ENCODE measurements around the gene TMEM132C. TPM values are rescaled to one million over a fixed set of nuclear protein-coding genes. Genes with fewer than 3 reads are reported as not detected.

Gene TMEM132C
- total and polyA plus RNA-seq, 2 of the 4 experiments (the other 2 are of a cell fraction), result not detected

- H4K91ac ChIP-seq (ENCODE audit: insufficient read depth, low read depth, low read length), result no peak overlapping the region
- no peak overlapping the region for H3K23ac ChIP-seq (ENCODE audit: low read depth, low read length)
- H3K4ac ChIP-seq (ENCODE audit: low read depth, low read length), result no peak overlapping the region
- intact Hi-C loops (cut with micrococcal nuclease), result no loop called here
- ChIA-PET POLR2A (ENCODE audit: unreplicated experiment) (no interaction called here), CTCF (no interaction called here)
- 41% methylated on average over 4 of the region's 20 CpGs; no CpG with 5 or more reads in 1 of the 2 experiments for WGBS, 2 experiments (ENCODE audit: extremely low coverage in 2 of 2, insufficient read length in 1 of 2)
- H3K4me1 ChIP-seq (ENCODE audit: control insufficient read depth, insufficient read depth, low read length), result no peaks in the 10 kb centered on the region
- no peak overlapping the region for H3K14ac ChIP-seq (replicated peaks; ENCODE audit: low read depth, low read length)
- no peak overlapping the region for H4K5ac ChIP-seq (ENCODE audit: low read depth, low read length)
- H3K27me3 ChIP-seq (ENCODE audit: control insufficient read depth, insufficient read depth, low read length), result no peaks in the 10 kb centered on the region
- no peak overlapping the region for H2AFZ ChIP-seq (replicated peaks; ENCODE audit: low read length, poor library complexity)
- no peaks in the 10 kb centered on the region for H3K79me1 ChIP-seq (ENCODE audit: low read depth in 1 of 2, low read length in 2 of 2)
- no peak overlapping the region for H2BK20ac ChIP-seq (ENCODE audit: low read depth, low read length)
- no peaks in the 10 kb centered on the region for H3K36me3 ChIP-seq (ENCODE audit: control insufficient read depth, insufficient read depth, low read length)
- H2BK15ac ChIP-seq (ENCODE audit: low read depth, low read length), result no peak overlapping the region
- ATAC-seq (ENCODE audit: low read depth) (no peak), DNase-seq (no peak)
- no peak overlapping the region for H2AK9ac ChIP-seq (replicated peaks; ENCODE audit: low read depth, low read length, poor library complexity)
- H3K18ac ChIP-seq (ENCODE audit: low read depth, low read length), result no peak overlapping the region
- no peak overlapping the region for H3K4me2 ChIP-seq (ENCODE audit: low read depth, low read length)
- in situ Hi-C loops (cut with MboI; ENCODE audit: low sequenced_read_pairs), result no loop called here
- no peak overlapping the region for H3K4me3 ChIP-seq (ENCODE audit: insufficient read depth, low read depth, low read length)
- no peak overlapping the region for H2AK5ac ChIP-seq (ENCODE audit: low read depth, low read length)
- peaks cover 33% of the 10 kb centered on the region for H3K9me3 ChIP-seq (ENCODE audit: control insufficient read depth, insufficient read depth, low read length)
- H2BK5ac ChIP-seq (ENCODE audit: low read depth, low read length, poor library complexity, severe bottlenecking), result no peak overlapping the region
- H3K56ac ChIP-seq (ENCODE audit: extremely low read depth, insufficient read depth, low read length), result no peak overlapping the region
- no peaks in the 10 kb centered on the region for H4K20me1 ChIP-seq (ENCODE audit: insufficient read depth, low read length)
- no peaks in the 10 kb centered on the region for H3K9me1 ChIP-seq (ENCODE audit: insufficient read depth, low read length)
- no peak overlapping the region for H3K27ac ChIP-seq (ENCODE audit: insufficient read depth, low read length)
- H2BK120ac ChIP-seq (ENCODE audit: low read depth, low read length), result no peak overlapping the region
- H4K8ac ChIP-seq (ENCODE audit: low read depth in 2 of 2, low read length in 2 of 2), result no peak overlapping the region
- dilution Hi-C loops (cut with HindIII; ENCODE audit: low sequenced_read_pairs, unreplicated experiment), result no loop called here
- TF ChIP-seq POLR2A (IDR thresholded peaks at IDR 0.05; ENCODE audit: low read depth, low read length) (no peak), MAFK (IDR thresholded peaks at IDR 0.05; ENCODE audit: low read depth, low read length) (no peak), BHLHE40 (IDR thresholded peaks at IDR 0.05; ENCODE audit: low read depth, low read length) (no peak), USF2 (IDR thresholded peaks at IDR 0.05; ENCODE audit: low read depth, low read length) (no peak), FOS (IDR thresholded peaks at IDR 0.05; ENCODE audit: low read depth, low read length) (no peak), SMC3 (IDR thresholded peaks at IDR 0.05; ENCODE audit: low read depth, low read length) (no peak), CEBPB (IDR thresholded peaks at IDR 0.05; ENCODE audit: low read depth, low read length) (no peak), RFX5 (IDR thresholded peaks at IDR 0.05; ENCODE audit: low read depth, low read length) (no peak), RCOR1 (IDR thresholded peaks at IDR 0.05; ENCODE audit: insufficient replicate concordance, low read length) (no peak), NFE2L2 (IDR thresholded peaks at IDR 0.05; ENCODE audit: low read depth, low read length) (no peak), MXI1 (IDR thresholded peaks at IDR 0.05; ENCODE audit: borderline replicate concordance, low read depth, low read length) (no peak), ELK1 (IDR thresholded peaks at IDR 0.05; ENCODE audit: borderline replicate concordance, low read depth, low read length) (no peak), CHD1 (IDR thresholded peaks at IDR 0.05; ENCODE audit: low read depth, low read length) (no peak), CTCF (conservative IDR thresholded peaks at IDR 0.05; ENCODE audit: low read depth, low read length) (no peak), RAD21 (IDR thresholded peaks at IDR 0.05; ENCODE audit: low read length) (no peak), MAZ (IDR thresholded peaks at IDR 0.05; ENCODE audit: borderline replicate concordance, low read depth, low read length) (no peak)
- H3K9ac ChIP-seq (ENCODE audit: low read depth, low read length), result no peak overlapping the region
- no TSS peak for BruUV-seq (replicated peaks)
Measured at GRCh38 chr12:128682548-128683275, 415.7 kb downstream of the TMEM132C start.

Measured in IMR-90 (cell line).